ENCODE measurements around the gene KIF19.

The KIF19 gene

GRCh38 chr17:74325376-74325742 is 667 bp upstream of the KIF19 start:
- no peak overlapping the region for H3K27ac ChIP-seq (ENCODE audit: low read length)
- no peaks in the 10 kb centered on the region for H3K4me1 ChIP-seq (ENCODE audit: low read length)
- no peaks in the 10 kb centered on the region for H3K9me3 ChIP-seq (ENCODE audit: insufficient read depth, low read length)
- H3K4me2 ChIP-seq (ENCODE audit: low read length): no peak overlapping the region
- no peaks in the 10 kb centered on the region for H4K20me1 ChIP-seq (ENCODE audit: insufficient read depth, low read length)
- no peaks in the 10 kb centered on the region for H3K36me3 ChIP-seq (replicated peaks; ENCODE audit: low read depth, low read length)
- no peak overlapping the region for H3K4me3 ChIP-seq (ENCODE audit: low read length)
- H3K9ac ChIP-seq (ENCODE audit: low read length): no peak overlapping the region
- H3K79me2 ChIP-seq (ENCODE audit: low read length): no peaks in the 10 kb centered on the region
- no peak overlapping the region for H2AFZ ChIP-seq (ENCODE audit: low read depth, low read length)
- no peak for TF ChIP-seq CTCF (IDR thresholded peaks at IDR 0.05; ENCODE audit: low read depth, low read length)
- TF ChIP-seq EZH2phosphoT487 (IDR thresholded peaks at IDR 0.05; ENCODE audit: low read depth): no peak
- peaks cover 5% of the 10 kb centered on the region; the same call in 1 of the 2 replicates for H3K27me3 ChIP-seq (ENCODE audit: low read depth, low read length)

GRCh38 chr17:74326506-74326905 is 480 bp downstream of the KIF19 start:
- TF ChIP-seq CTCF (IDR thresholded peaks at IDR 0.05; ENCODE audit: low read depth, low read length) (no peak), EZH2phosphoT487 (IDR thresholded peaks at IDR 0.05; ENCODE audit: low read depth) (no peak)
- no peaks in the 10 kb centered on the region for H3K36me3 ChIP-seq (replicated peaks; ENCODE audit: low read depth, low read length)
- no peak overlapping the region for H3K4me3 ChIP-seq (ENCODE audit: low read length)
- no peak overlapping the region for H3K9ac ChIP-seq (ENCODE audit: low read length)
- no peaks in the 10 kb centered on the region for H3K9me3 ChIP-seq (ENCODE audit: insufficient read depth, low read length)
- no peak overlapping the region for H2AFZ ChIP-seq (ENCODE audit: low read depth, low read length)
- H4K20me1 ChIP-seq (ENCODE audit: insufficient read depth, low read length): no peaks in the 10 kb centered on the region
- H3K4me1 ChIP-seq (ENCODE audit: low read length): no peaks in the 10 kb centered on the region
- no peak overlapping the region for H3K4me2 ChIP-seq (ENCODE audit: low read length)
- no peak overlapping the region for H3K27ac ChIP-seq (ENCODE audit: low read length)
- no peaks in the 10 kb centered on the region for H3K79me2 ChIP-seq (ENCODE audit: low read length)
- H3K27me3 ChIP-seq (ENCODE audit: low read depth, low read length): peaks cover 3% of the 10 kb centered on the region; the same call in 1 of the 2 replicates

- no peaks in the 10 kb centered on the region for H4K20me1 ChIP-seq (ENCODE audit: insufficient read depth, low read length)
- H3K36me3 ChIP-seq (replicated peaks; ENCODE audit: low read depth, low read length): no peaks in the 10 kb centered on the region
- H3K4me3 ChIP-seq (ENCODE audit: low read length): no peak overlapping the region
- H3K9ac ChIP-seq (ENCODE audit: low read length): no peak overlapping the region
- no peaks in the 10 kb centered on the region for H3K79me2 ChIP-seq (ENCODE audit: low read length)
- H3K9me3 ChIP-seq (ENCODE audit: insufficient read depth, low read length): no peaks in the 10 kb centered on the region
- no peak overlapping the region for H2AFZ ChIP-seq (ENCODE audit: low read depth, low read length)
- TF ChIP-seq CTCF (IDR thresholded peaks at IDR 0.05; ENCODE audit: low read depth, low read length) (no peak), EZH2phosphoT487 (IDR thresholded peaks at IDR 0.05; ENCODE audit: low read depth) (no peak)
- H3K27ac ChIP-seq (ENCODE audit: low read length): no peak overlapping the region
- H3K4me2 ChIP-seq (ENCODE audit: low read length): no peak overlapping the region
- no peaks in the 10 kb centered on the region for H3K4me1 ChIP-seq (ENCODE audit: low read length)
- no peaks in the 10 kb centered on the region for H3K27me3 ChIP-seq (ENCODE audit: low read depth, low read length)
Observed at GRCh38 chr17:74328487-74328886, 2.5 kb downstream of the KIF19 start.

GRCh38 chr17:74329378-74329777 is 3.4 kb downstream of the KIF19 start:
- Histone ChIP-seq H3K27me3 (ENCODE audit: low read depth, low read length) (no peaks in the 10 kb centered on the region), H3K4me3 (ENCODE audit: low read length) (no peak overlapping the region), H2AFZ (ENCODE audit: low read depth, low read length) (no peak overlapping the region), H3K27ac (ENCODE audit: low read length) (no peak overlapping the region), H3K79me2 (ENCODE audit: low read length) (no peaks in the 10 kb centered on the region), H3K36me3 (replicated peaks; ENCODE audit: low read depth, low read length) (no peaks in the 10 kb centered on the region), H3K4me2 (ENCODE audit: low read length) (no peak overlapping the region), H3K9me3 (ENCODE audit: insufficient read depth, low read length) (no peaks in the 10 kb centered on the region), H3K9ac (ENCODE audit: low read length) (no peak overlapping the region), H4K20me1 (ENCODE audit: insufficient read depth, low read length) (no peaks in the 10 kb centered on the region), H3K4me1 (ENCODE audit: low read length) (no peaks in the 10 kb centered on the region)
- TF ChIP-seq EZH2phosphoT487 (IDR thresholded peaks at IDR 0.05; ENCODE audit: low read depth) (no peak), CTCF (IDR thresholded peaks at IDR 0.05; ENCODE audit: low read depth, low read length) (no peak)
